ENCODE data around the gene SLC29A2.

DNA sequence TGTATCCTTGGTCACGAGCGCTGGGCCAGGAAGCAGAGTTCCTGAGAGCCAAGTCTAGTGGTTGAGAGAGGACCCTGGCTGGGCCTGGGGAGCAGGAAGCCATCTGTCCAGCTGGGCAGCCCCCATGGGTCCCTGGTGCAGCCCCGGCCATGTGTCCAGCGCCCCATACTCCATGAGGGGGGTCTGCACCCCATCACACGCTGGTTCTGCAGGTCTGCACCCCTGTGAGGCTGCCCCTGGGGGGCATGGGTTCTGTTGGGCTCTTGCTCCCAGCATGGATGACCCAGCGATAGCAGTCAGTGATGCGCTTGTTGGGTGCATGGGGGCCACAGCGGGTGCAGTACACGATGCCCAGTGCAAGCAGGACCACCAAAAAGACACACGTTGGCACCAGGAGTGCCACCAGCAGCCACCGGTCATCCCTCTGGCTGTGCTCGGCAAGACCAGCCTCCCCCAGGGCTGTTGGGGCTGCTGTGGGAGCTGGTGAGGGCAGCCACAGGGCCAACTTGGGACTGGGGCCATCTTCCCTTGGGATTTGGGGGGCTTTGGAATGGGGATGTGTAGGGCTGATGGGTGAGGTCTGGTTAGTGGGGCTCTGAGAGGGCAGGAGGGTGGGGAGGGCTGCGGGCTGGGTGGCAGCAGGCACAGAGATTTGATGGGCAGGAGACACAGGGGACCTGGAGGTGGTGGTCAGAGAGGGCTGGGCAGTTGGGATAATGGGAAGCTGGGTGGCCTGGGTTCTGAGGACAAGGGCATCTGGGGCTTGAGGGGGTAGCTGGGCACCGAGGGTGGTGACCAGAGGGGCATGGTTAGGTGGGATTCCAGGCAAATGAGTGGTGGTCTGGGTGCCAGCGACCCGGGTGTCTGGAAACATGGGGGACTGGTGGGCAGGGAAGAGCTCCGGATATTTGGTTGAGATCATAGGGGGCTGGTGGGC, 56.7 kb downstream of the SLC29A2 start:
- no peak for TF ChIP-seq CTCF (IDR thresholded peaks at IDR 0.05)
- TF ChIP-seq EZH2 (IDR thresholded peaks at IDR 0.05), result no peak
- TF ChIP-seq EZH2phosphoT487 (IDR thresholded peaks at IDR 0.05), result no peak

Measured in neural progenitor cell (in vitro differentiated cells).